ENCODE results near the gene GRIK3.

DNA sequence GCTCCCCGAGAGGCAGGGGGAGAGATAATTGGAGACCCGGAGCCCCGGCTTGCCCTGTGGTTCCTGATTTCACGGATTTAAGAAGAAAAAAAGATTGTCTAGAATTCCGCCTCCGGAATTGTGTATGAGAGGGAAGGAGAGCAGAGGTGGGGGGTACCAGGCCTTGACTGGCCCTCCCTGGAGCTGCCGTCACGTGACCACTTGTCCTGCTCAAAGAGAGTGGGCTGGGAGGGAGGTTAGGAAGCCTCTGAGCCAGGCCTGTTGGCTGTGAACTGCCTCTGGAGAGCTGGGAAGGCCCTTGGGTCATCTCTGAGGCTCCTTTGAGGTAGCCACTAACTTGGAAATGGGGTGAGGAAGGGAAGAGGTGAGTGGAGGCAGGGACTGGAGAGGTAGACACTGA, 106.5 kb downstream of the GRIK3 start:
- TF ChIP-seq FOXA1 (IDR thresholded peaks at IDR 0.05) (no peak), SP1 (IDR thresholded peaks at IDR 0.05) (no peak), FOXM1 (IDR thresholded peaks at IDR 0.05; ENCODE audit: borderline replicate concordance) (no peak), HDGF (IDR thresholded peaks at IDR 0.05; ENCODE audit: borderline replicate concordance) (no peak), TARDBP (IDR thresholded peaks at IDR 0.05) (no peak), SUZ12 (IDR thresholded peaks at IDR 0.05) (no peak), ZNF384 (IDR thresholded peaks at IDR 0.05) (no peak), LEF1 (IDR thresholded peaks at IDR 0.05; ENCODE audit: borderline replicate concordance) (no peak), ARNT (IDR thresholded peaks at IDR 0.05) (no peak), ELF4 (IDR thresholded peaks at IDR 0.05) (no peak), BHLHE40 (IDR thresholded peaks at IDR 0.05; ENCODE audit: borderline replicate concordance) (no peak), L3MBTL2 (conservative IDR thresholded peaks at IDR 0.05) (no peak), FOXK2 (IDR thresholded peaks at IDR 0.05) (no peak)
- TF ChIP-seq, protein P1, sequence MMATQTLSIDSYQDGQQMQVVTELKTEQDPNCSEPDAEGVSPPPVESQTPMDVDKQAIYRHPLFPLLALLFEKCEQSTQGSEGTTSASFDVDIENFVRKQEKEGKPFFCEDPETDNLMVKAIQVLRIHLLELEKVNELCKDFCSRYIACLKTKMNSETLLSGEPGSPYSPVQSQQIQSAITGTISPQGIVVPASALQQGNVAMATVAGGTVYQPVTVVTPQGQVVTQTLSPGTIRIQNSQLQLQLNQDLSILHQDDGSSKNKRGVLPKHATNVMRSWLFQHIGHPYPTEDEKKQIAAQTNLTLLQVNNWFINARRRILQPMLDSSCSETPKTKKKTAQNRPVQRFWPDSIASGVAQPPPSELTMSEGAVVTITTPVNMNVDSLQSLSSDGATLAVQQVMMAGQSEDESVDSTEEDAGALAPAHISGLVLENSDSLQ (IDR thresholded peaks at IDR 0.05), result no peak

Data from HEK293T (cell line).